Neural progenitor cell (in vitro differentiated cells): ENCODE results near the gene SLC2A5. TPM values are rescaled to one million over a fixed set of nuclear protein-coding genes. Genes with fewer than 3 reads are reported as not detected.

Source experiments
- DNase-seq: peaks from one replicate; pipeline ENCODE4 v3.0.0-alpha.2; 2016; ENCODE audit warnings: low spot score
- H2AFZ ChIP-seq: fragments of 200-600 bp; sonication (generic); replicated peaks from 2 replicates; pipeline ENCODE4 v1.6.1; 2016; ENCODE audit warnings: antibody characterized with exemption
- H3F3A ChIP-seq: fragments of 200-600 bp; sonication (generic); 2 replicates; pipeline ENCODE4 v1.6.1; 2016; ENCODE audit warnings: antibody characterized with exemption, low read depth
- H3K27ac ChIP-seq: fragments of 200-600 bp; sonication (generic); 2 replicates; pipeline ENCODE4 v1.5.1; 2016; ENCODE audit warnings: mild to moderate bottlenecking
- H3K27me3 ChIP-seq: fragments of 200-600 bp; sonication (generic); 2 replicates; pipeline ENCODE4 v1.6.1; 2016; ENCODE audit warnings: mild to moderate bottlenecking, moderate library complexity
- H3K36me3 ChIP-seq: fragments of 200-600 bp; sonication (generic); 2 replicates; pipeline ENCODE4 v1.5.1; 2016
- H3K4me1 ChIP-seq: fragments of 200-600 bp; sonication (generic); 2 replicates; pipeline ENCODE4 v1.6.1; 2016; ENCODE audit warnings: mixed run types
- H3K4me2 ChIP-seq: fragments of 200-600 bp; sonication (generic); 2 replicates; pipeline ENCODE4 v1.6.1; 2016
- H3K4me3 ChIP-seq: fragments of 200-600 bp; sonication (generic); 2 replicates; pipeline ENCODE4 v1.5.1; 2016
- H3K79me2 ChIP-seq: fragments of 200-600 bp; sonication (generic); 2 replicates; pipeline ENCODE4 v1.6.1; 2016; ENCODE audit warnings: low read depth
- H3K9ac ChIP-seq: fragments of 200-600 bp; sonication (generic); 2 replicates; pipeline ENCODE4 v1.6.1; 2016
- H3K9me3 ChIP-seq: fragments of 200-600 bp; sonication (generic); 2 replicates; pipeline ENCODE4 v1.5.1; 2016; ENCODE audit warnings: low read depth
- H4K20me1 ChIP-seq: fragments of 200-600 bp; sonication (generic); 2 replicates; pipeline ENCODE4 v1.6.1; 2016; ENCODE audit warnings: low read depth
- H3K27ac Mint-ChIP-seq: 3 replicates; pipeline ENCODE4 v1.8.0; 2021; ENCODE audit warnings: mixed read lengths
- H3K27me3 Mint-ChIP-seq: 2 replicates; pipeline ENCODE4 v1.8.0; 2022; ENCODE audit warnings: low read depth, mild to moderate bottlenecking, inconsistent platforms, moderate library complexity, mixed read lengths; ENCODE audit not compliant: insufficient read depth
- H3K36me3 Mint-ChIP-seq: 3 replicates; pipeline ENCODE4 v1.8.0; 2021; ENCODE audit warnings: mixed read lengths
- H3K4me1 Mint-ChIP-seq: 3 replicates; pipeline ENCODE4 v1.8.0; 2021; ENCODE audit warnings: mixed read lengths
- H3K4me3 Mint-ChIP-seq: 3 replicates; pipeline ENCODE4 v1.8.0; 2021; ENCODE audit warnings: mild to moderate bottlenecking, moderate library complexity, mixed read lengths
- H3K9me3 Mint-ChIP-seq: 3 replicates; pipeline ENCODE4 v1.8.0; 2020; ENCODE audit warnings: mixed read lengths
- CTCF ChIP-seq: fragments of 200-600 bp; sonication (generic); IDR thresholded peaks from 2 replicates; pipeline ENCODE4 v1.5.1; 2017; ENCODE audit warnings: antibody characterized with exemption, mild to moderate bottlenecking
- EZH2 ChIP-seq: fragments of 200-600 bp; sonication (generic); IDR thresholded peaks from 2 replicates; pipeline ENCODE4 v1.6.1; 2017; ENCODE audit warnings: antibody characterized with exemption, mild to moderate bottlenecking, moderate library complexity
- EZH2phosphoT487 ChIP-seq: fragments of 200-600 bp; sonication (generic); IDR thresholded peaks from 2 replicates; pipeline ENCODE4 v1.6.1; 2017; ENCODE audit warnings: antibody characterized with exemption
- total RNA-seq: library from RNA; depleted of rRNA; stranded (reverse); fragments of >200 nt; gene quantifications from 2 replicates; pipeline ENCODE4 v1.2.3, GENCODE V29; 2015; ENCODE audit warnings: low replicate concordance

The SLC2A5 gene
- total RNA-seq, 1 donor from 2014 or later = not detected

DNA sequence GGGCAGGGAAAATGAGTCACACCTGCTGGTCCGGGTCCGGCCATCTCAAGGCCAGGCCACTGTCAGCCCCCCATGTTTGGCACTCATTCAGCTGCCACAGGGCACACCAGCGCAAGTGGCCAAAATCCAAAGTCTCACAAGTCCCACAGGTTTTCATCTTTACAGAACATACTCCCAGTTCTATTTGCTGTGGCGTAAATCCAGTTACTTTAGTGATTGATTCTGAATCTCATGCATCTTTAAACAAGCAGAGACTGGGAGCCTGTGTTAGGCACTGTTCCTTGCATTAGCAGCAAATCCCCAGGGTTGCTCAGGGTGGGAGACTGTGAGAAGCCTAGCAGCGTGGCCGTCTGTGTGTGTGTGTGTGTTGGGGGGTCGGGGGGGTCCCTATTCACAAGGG, 1.1 kb upstream of the SLC2A5 start:
- H3K9me3 ChIP-seq = no peaks in the 10 kb centered on the region
- no peak overlapping the region for H2AFZ ChIP-seq
- no peak overlapping the region for H3K9ac ChIP-seq
- no peak overlapping the region for H3K4me3 Mint-ChIP-seq
- peaks cover 41% of the 10 kb centered on the region for H3K4me1 Mint-ChIP-seq
- peaks cover 8% of the 10 kb centered on the region for H3K27me3 Mint-ChIP-seq
- H4K20me1 ChIP-seq = no peaks in the 10 kb centered on the region
- no peak overlapping the region for H3K4me3 ChIP-seq
- peak overlapping the region; percentile 20 for H3K27ac ChIP-seq
- H3K27me3 ChIP-seq = no peaks in the 10 kb centered on the region
- DNase-seq = no peak
- H3K4me2 ChIP-seq = no peak overlapping the region
- H3F3A ChIP-seq = peaks cover 14% of the 10 kb centered on the region
- no peak for TF ChIP-seq EZH2phosphoT487
- TF ChIP-seq EZH2 = no peak
- TF ChIP-seq CTCF = no peak
- H3K79me2 ChIP-seq = no peaks in the 10 kb centered on the region
- peaks cover 17% of the 10 kb centered on the region for H3K4me1 ChIP-seq
- H3K36me3 ChIP-seq = no peaks in the 10 kb centered on the region
- H3K36me3 Mint-ChIP-seq = no peaks in the 10 kb centered on the region
- no peaks in the 10 kb centered on the region for H3K9me3 Mint-ChIP-seq
- H3K27ac Mint-ChIP-seq = peak overlapping the region; percentile 93

DNA sequence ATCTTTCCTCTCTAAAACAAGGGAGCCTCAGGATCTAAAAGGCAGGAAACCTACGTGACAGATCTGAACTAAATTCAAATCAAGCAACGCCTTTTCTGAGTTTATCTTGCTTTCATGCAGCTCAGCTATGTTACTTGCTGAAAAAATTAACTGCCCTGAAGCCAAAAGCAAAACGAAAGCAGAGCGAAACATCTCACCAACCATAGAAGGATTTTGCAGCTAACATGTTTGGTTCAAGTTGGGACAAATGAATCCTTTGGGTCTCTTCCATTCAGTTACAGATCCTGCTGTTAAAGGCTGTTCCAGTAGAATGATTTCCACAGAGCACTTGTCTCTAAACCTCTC, 482 bp downstream of the SLC2A5 start:
- peak overlapping the region; percentile 31 for H2AFZ ChIP-seq
- H3K4me2 ChIP-seq = peak overlapping the region; percentile 71

GRCh38 chr1:9066945-9067807, 2.3 kb downstream of the SLC2A5 start:
- no peak overlapping the region for H2AFZ ChIP-seq
- Mint-ChIP-seq H3K9me3 (no peaks in the 10 kb centered on the region), H3K27me3 (peaks cover 13% of the 10 kb centered on the region), H3K4me1 (peaks cover 51% of the 10 kb centered on the region), H3K27ac (peak overlapping the region; percentile 66), H3K4me3 (peak overlapping the region; percentile 30), H3K36me3 (no peaks in the 10 kb centered on the region)
- no peak overlapping the region for H3K9ac ChIP-seq
- H3F3A ChIP-seq = peaks cover 22% of the 10 kb centered on the region
- no peaks in the 10 kb centered on the region for H4K20me1 ChIP-seq
- H3K4me2 ChIP-seq = no peak overlapping the region
- no peak overlapping the region for H3K4me3 ChIP-seq
- TF ChIP-seq CTCF = no peak
- TF ChIP-seq EZH2 = no peak
- no peak for TF ChIP-seq EZH2phosphoT487
- no peak for DNase-seq
- H3K36me3 ChIP-seq = no peaks in the 10 kb centered on the region
- peaks cover 26% of the 10 kb centered on the region for H3K4me1 ChIP-seq
- H3K79me2 ChIP-seq = no peaks in the 10 kb centered on the region
- no peak overlapping the region for H3K27ac ChIP-seq
- no peaks in the 10 kb centered on the region for H3K9me3 ChIP-seq
- H3K27me3 ChIP-seq = no peaks in the 10 kb centered on the region

More for the DNA sequence above, 482 bp downstream of the SLC2A5 start:
- Histone ChIP-seq H4K20me1 (no peaks in the 10 kb centered on the region), H3K36me3 (no peaks in the 10 kb centered on the region), H3K27ac (peak overlapping the region; percentile 75), H3K9ac (no peak overlapping the region), H3K4me1 (peaks cover 25% of the 10 kb centered on the region), H3K27me3 (no peaks in the 10 kb centered on the region), H3K79me2 (no peaks in the 10 kb centered on the region), H3K4me3 (no peak overlapping the region), H3F3A (peaks cover 21% of the 10 kb centered on the region), H3K9me3 (no peaks in the 10 kb centered on the region)
- TF ChIP-seq EZH2 (no peak), CTCF (no peak), EZH2phosphoT487 (no peak)
- Mint-ChIP-seq H3K4me3 (peak overlapping the region; percentile 57), H3K27ac (peak overlapping the region; percentile 84), H3K9me3 (no peaks in the 10 kb centered on the region), H3K4me1 (peaks cover 52% of the 10 kb centered on the region), H3K27me3 (peaks cover 14% of the 10 kb centered on the region), H3K36me3 (no peaks in the 10 kb centered on the region)
- no peak for DNase-seq
